ENCODE results near the gene CAP2.

The CAP2 gene

DNA sequence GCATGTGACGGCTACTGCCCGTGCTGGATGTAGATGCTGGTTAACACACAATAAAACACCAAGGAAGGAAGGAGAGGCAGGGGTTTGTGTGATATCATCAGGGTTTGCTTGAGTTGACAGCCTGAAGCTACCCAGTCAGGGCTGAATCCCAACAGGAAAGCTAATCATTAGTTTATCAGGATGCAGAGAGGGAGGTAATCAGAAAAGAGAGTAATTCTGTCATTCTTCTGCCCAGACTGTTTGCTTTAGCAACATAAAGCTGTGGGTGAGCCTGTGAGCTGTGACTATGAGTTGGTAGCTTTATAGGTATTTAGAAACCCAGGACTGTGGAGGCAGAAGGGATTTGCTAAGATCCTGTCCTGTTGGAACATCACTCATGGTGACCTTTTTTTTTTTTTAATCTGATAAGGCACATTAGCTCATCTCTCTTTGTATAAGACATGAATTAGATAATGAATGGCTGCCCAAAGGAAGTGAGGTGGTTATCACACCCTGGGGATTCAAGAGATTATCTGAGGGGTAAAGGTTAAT, 79.3 kb downstream of the CAP2 start:
- no peak for DNase-seq (ENCODE audit: low read depth in 2 of 3, low spot score in 1 of 3)

DNA sequence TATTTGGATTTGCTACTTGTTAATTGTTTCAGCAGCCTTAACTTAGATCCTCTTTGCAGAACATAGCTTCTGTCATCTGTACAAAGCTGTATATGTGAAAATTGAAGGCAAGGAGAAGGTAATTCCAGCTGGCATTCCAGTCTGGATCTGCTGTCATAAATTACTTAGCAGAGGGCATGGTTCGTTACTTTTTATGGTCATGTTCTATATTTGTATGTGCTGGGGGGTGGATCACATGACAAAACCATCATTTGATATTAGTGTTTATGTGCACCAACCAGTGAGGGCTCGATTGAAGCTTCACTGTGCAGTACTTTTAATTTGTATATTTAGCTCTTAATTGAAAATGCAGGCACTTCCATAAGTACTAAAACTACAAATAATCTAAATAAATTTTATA, 80.2 kb downstream of the CAP2 start:
- DNase-seq (ENCODE audit: low read depth in 2 of 3, low spot score in 1 of 3): no peak

DNA sequence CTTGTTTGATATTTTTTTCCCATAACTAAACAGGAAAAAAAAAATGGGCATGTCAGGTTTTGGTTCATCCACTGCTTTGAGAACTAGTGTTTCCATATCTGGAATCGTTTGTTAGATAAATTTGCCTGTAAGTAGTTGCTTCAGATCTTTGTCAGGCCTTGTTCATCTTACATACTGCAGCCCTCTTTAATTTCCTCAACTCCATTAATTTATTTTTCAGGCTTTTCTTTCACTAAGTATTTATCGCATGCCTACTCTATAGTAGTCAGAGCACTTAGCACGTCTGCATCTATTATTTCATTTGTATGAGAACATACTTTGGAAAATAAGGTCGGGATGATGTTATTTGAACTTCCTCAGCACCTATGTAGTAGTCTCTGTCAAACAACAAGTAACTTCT, 80.9 kb downstream of the CAP2 start:
- no peak for DNase-seq (ENCODE audit: low read depth in 2 of 3, low spot score in 1 of 3)

DNA sequence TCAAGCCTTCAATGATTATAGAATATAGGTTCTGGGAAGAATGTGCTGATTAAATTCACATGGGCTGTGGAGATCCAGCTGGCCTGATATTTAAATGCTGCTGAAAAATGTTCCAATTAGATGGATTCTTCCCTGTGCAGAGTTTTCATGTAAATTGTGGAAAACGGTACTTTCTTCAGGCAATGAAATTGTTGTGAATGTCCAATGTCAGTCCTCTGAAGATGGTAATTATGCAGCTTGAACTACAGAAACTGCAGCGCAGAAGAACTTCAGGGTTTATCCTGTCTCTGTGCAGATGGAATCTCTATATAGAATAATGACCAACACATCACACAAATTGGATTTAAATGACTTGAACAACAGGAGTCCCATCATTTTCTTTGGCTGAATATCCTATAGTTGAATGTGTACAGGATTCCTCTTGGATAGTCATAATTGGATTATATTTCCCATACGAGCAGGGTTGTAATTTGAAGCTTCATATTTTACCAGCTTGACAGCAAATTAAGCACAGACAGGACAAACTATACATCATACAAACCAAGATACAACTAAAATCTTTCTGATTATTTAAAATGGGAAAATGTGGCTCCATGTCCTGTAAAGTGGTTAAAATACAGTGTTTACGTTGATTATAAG, 82.3 kb downstream of the CAP2 start:
- no peak for DNase-seq (ENCODE audit: low read depth in 2 of 3, low spot score in 1 of 3)

DNA sequence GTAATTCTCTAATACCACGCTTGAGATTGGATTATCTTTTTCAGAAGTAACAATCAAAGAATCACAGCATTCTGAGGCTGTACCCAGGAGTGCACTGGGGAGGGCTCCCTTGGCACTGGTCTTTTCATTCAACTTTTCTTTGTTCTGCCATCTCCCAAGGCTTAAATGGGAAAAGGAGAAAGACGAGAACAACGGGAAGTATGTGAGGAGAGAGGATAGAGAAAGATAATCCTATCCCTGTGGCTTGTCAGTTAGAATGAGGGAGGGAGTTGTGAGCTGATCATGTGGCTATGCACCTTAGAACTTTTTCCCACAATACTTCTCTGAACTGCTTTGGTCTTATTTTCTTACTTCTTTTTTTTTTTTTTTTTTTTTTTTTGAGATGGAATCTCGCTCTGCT, 83.1 kb downstream of the CAP2 start:
- DNase-seq (ENCODE audit: low read depth in 2 of 3, low spot score in 1 of 3): no peak

DNA sequence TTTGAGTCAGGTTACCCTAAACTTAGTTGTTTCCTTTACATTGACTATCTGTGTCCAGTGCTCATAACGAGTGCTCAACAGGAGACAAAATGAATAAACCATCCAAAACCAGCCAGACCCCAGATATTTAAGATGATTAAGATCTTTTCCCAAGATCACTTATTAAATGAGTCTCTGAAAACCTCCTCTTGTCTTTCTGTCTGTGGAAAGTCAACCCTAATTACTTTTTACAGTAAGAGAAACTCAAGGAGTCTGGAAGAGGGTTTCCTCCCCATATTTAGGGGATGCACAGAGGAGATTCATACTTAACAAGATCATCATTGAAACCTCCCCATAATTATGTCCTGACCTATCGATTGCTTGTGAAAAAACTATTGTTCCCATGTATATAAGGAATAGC, 84.0 kb downstream of the CAP2 start:
- no peak for DNase-seq (ENCODE audit: low read depth in 2 of 3, low spot score in 1 of 3)

DNA sequence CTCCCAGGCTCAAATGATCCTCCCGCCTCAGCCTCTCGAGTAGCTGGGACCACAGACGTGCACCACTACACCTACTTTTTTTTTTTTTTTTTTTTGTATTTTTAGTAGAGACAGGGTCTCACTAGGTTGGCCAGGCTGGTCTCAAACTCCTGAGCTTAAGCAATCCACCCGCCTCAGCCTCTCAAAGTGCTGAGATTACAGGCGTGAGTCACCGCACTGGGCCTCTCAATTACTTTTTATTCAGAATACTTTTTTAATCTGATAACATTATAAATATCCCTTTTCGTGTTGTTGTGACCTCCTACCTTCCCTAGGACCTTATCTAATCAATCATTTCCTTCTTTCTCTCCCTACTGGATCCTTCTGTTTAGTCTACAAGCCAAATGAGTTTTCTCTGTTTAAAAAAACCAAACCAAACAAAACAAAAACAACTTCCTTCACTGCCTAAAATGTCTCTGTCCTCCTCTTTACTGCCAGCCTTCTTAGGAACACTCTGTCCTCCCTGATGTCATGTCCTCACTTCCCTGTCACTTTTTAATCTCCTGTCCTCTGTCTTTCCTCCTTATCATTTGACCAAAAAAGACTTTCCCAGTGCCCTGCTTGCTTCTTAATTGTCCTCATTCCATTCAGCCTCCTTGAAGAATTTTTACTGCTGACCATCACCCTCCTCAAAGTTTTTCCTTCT, 85.0 kb downstream of the CAP2 start:
- DNase-seq (ENCODE audit: low read depth in 2 of 3, low spot score in 1 of 3): no peak

- DNase-seq (ENCODE audit: low read depth in 2 of 3, low spot score in 1 of 3): no peak
These were observed 85.6 kb downstream of the CAP2 start for GRCh38 chr6:17478946-17479345.

DNA sequence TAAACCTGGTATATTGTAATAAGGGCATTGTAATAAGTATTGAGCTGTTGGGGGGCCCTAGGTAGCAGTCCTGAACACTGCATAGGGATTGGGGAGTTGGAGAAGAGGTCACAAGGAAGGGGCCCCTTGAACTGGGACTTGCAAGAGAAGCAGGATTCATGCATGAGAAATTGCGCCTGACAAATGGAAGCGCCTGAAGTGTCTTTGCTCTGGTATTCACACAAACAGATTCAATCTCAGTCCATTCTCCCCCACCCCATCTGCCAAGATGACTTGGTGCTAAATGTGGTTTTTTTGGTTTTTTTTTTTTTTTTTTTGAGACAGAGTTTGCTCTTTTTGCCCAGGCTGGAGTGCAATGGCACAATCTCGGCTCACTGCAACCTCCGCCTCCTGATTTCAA, 87.1 kb downstream of the CAP2 start:
- DNase-seq (ENCODE audit: low read depth in 2 of 3, low spot score in 1 of 3): no peak

- DNase-seq (ENCODE audit: low read depth in 2 of 3, low spot score in 1 of 3): no peak
These were observed 89.3 kb downstream of the CAP2 start for GRCh38 chr6:17482711-17483110.

- no peak for DNase-seq (ENCODE audit: low read depth in 2 of 3, low spot score in 1 of 3)
These were observed 90.1 kb downstream of the CAP2 start for GRCh38 chr6:17483391-17484016.

DNA sequence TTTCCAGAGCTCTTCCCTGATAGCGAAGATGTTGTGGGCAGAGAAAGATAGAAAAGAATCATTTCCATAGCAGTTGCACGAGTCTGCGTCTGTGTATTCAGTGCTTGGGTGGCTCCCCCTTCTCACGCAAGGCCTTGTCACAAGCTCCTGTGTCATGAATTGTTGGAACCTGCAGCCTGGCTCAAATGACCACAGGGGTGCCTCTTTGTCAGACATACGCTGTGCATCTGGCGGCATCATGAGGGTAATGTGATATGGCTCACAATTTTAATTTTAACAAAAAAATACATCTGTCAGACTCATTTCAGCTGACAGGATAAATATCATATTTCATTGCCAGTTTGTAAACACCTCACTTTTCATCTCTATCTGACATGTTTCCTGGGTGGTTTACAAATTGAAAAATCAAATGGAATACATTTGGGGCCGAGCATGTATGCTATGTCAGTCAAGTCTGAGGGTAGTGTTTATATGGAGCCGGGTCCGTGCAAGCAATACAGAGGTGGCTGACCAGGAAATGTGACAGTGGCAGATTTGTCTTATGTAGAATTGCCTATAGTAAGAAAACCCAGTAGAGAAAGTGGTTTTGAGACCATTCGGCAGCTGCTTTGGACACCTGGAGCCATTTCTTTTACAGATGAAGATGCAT, 90.9 kb downstream of the CAP2 start:
- no peak for DNase-seq (ENCODE audit: low read depth in 2 of 3, low spot score in 1 of 3)

GRCh38 chr6:17485181-17485580, 91.8 kb downstream of the CAP2 start:
- DNase-seq (ENCODE audit: low read depth in 2 of 3, low spot score in 1 of 3): no peak

- no peak for DNase-seq (ENCODE audit: low read depth in 2 of 3, low spot score in 1 of 3)
These were observed 92.6 kb downstream of the CAP2 start for GRCh38 chr6:17485946-17486345.

DNA sequence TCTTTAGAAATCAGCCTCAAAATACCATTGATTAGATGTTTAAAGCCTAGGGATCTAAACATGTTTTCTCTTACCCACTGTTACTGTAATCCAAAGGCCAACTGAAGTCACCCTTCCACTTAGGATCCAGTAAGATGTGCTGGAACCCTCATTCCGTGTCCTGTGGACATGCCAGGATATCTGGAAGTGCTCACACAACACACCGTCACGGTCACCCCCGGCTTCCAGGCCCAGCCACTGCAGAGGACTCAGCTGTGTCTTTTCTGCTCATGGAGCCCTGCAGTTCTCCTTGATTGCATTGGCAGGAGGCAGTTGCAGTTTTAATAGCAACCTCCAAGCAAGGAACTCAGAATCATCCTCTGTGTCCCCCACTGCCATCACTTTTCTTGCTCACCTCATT, 93.3 kb downstream of the CAP2 start:
- no peak for DNase-seq (ENCODE audit: low read depth in 2 of 3, low spot score in 1 of 3)

- DNase-seq (ENCODE audit: low read depth in 2 of 3, low spot score in 1 of 3): no peak
These were observed 97.3 kb downstream of the CAP2 start for GRCh38 chr6:17490724-17491123.

GRCh38 chr6:17491416-17492142, 98.2 kb downstream of the CAP2 start:
- DNase-seq (ENCODE audit: low read depth in 2 of 3, low spot score in 1 of 3): no peak

DNA sequence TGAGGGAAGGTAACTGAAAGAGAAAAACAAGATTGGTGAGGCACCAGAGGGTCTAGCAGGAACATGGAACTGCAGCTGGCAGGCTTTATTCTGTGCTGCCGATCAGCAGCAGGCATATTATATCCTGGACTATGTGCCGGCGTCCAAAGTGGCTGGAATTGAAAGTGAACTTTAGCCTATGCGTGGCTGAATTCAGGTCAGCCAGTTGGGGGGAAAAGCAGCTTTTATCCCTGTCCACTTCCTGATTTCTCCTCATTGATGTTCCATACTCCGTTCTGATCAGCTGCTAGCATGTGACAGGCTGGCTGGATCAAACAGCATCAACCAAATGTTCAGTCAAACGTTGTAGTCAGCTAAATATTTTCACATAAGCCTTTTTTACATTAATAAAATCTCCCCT, 99.0 kb downstream of the CAP2 start:
- no peak for DNase-seq (ENCODE audit: low read depth in 2 of 3, low spot score in 1 of 3)

DNA sequence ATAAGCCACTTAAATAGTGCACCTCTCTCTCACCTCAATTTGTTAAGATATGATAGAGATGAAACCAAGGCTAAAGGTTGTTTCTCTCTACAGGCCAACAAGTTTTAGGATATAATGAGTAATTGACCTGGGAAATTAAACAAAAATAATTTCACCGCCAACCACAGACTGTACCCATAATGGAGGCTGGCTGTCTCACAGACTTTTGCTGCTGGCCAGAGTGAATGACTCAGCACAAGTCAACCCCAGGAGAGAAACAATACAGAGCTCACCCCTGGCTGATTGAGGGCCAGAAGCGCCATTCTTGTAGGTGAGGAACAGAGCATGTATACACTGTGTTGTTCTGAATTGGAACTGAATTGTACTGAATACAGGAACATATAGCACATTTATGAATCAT, 99.9 kb downstream of the CAP2 start:
- no peak for DNase-seq (ENCODE audit: low read depth in 2 of 3, low spot score in 1 of 3)

DNA sequence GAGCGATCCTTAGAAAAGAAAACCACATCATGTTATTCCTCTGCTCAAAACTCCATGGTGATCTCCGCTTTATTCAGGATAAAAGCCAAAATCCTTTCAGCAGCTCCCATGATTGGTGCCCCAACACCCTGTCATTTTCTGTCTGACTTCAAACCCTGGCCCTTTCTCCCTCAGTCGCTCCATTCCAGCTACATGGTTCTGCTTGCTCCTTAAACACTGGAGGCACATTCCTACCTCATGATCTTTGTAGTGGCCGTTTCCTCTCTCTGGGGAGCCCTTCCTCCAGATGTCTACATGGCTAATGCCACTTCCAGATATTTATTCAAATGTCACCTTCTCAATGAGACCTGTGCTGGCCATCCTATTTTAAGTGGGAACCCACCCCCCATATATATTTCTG, 100.8 kb downstream of the CAP2 start:
- DNase-seq (ENCODE audit: low read depth in 2 of 3, low spot score in 1 of 3): no peak

GRCh38 chr6:17494919-17495318, 101.5 kb downstream of the CAP2 start:
- no peak for DNase-seq (ENCODE audit: low read depth in 2 of 3, low spot score in 1 of 3)
